H9 (cell line): ENCODE results near the gene HMGCLL1. TPM values are rescaled to one million over a fixed set of nuclear protein-coding genes. Genes with fewer than 3 reads are reported as not detected.

Experiments used
- DNase-seq: peaks from one replicate; pipeline ENCODE4 v3.0.0-alpha.2; 2017
- H2AFZ ChIP-seq: one replicate; pipeline ENCODE4 v1.6.1; 2013; ENCODE audit warnings: mild to moderate bottlenecking, low read length, control low read depth, moderate library complexity
- H2AK5ac ChIP-seq: 2 replicates; pipeline ENCODE4 v1.6.1; 2013; ENCODE audit warnings: low read length, control low read depth, mixed read lengths; ENCODE audit not compliant: insufficient read length
- H2BK120ac ChIP-seq: one replicate; pipeline ENCODE4 v1.6.1; 2013; ENCODE audit warnings: low read depth, mild to moderate bottlenecking, low read length, control low read depth, inconsistent platforms; ENCODE audit not compliant: poor library complexity, severe bottlenecking
- H2BK12ac ChIP-seq: 2 replicates; pipeline ENCODE4 v1.6.1; 2013; ENCODE audit warnings: low read length, control low read depth, mixed read lengths, low read depth; ENCODE audit not compliant: insufficient read length
- H2BK15ac ChIP-seq: 2 replicates; pipeline ENCODE4 v1.6.1; 2013; ENCODE audit warnings: low read depth, low read length, control low read depth
- H2BK20ac ChIP-seq: one replicate; pipeline ENCODE4 v1.6.1; 2013; ENCODE audit warnings: low read depth, mild to moderate bottlenecking, low read length, control low read depth, inconsistent platforms; ENCODE audit not compliant: poor library complexity, severe bottlenecking
- H2BK5ac ChIP-seq: 2 replicates; pipeline ENCODE4 v1.6.1; 2013; ENCODE audit warnings: low read length, control low read depth, mixed read lengths; ENCODE audit not compliant: insufficient read length
- H3K14ac ChIP-seq: 2 replicates; pipeline ENCODE4 v1.6.1; 2013; ENCODE audit warnings: low read length, control low read depth; ENCODE audit not compliant: insufficient read depth
- H3K18ac ChIP-seq: 2 replicates; pipeline ENCODE4 v1.6.1; 2013; ENCODE audit warnings: low read depth, mild to moderate bottlenecking, mixed read lengths, low read length, control low read depth; ENCODE audit not compliant: insufficient read length
- H3K23ac ChIP-seq: 2 replicates; pipeline ENCODE4 v1.6.1; 2013; ENCODE audit warnings: low read length, control low read depth, mixed read lengths, low read depth; ENCODE audit not compliant: insufficient read length
- H3K23me2 ChIP-seq: 2 replicates; pipeline ENCODE4 v1.6.1; 2013; ENCODE audit warnings: low read depth, mild to moderate bottlenecking, mixed read lengths, low read length, control low read depth; ENCODE audit not compliant: insufficient read length, poor library complexity, severe bottlenecking
- H3K27ac ChIP-seq: 2 replicates; pipeline ENCODE4 v1.5.1; 2013; ENCODE audit warnings: low read length, control low read depth, mixed read lengths, low read depth; ENCODE audit not compliant: insufficient read length
- H3K27me3 ChIP-seq: 2 replicates; pipeline ENCODE4 v1.6.1; 2013; ENCODE audit warnings: low read length, control low read depth, inconsistent platforms; ENCODE audit not compliant: insufficient read depth
- H3K4ac ChIP-seq: 2 replicates; pipeline ENCODE4 v1.6.1; 2013; ENCODE audit warnings: low read depth, mild to moderate bottlenecking, control low read depth, inconsistent platforms, low read length, moderate library complexity
- H3K4me1 ChIP-seq: 2 replicates; pipeline ENCODE4 v1.6.1; 2013; ENCODE audit warnings: low read length, control low read depth, inconsistent platforms; ENCODE audit not compliant: insufficient read depth
- H3K4me2 ChIP-seq: 2 replicates; pipeline ENCODE4 v1.6.1; 2013; ENCODE audit warnings: low read length, control low read depth, mixed read lengths; ENCODE audit not compliant: insufficient read length, insufficient read depth
- H3K56ac ChIP-seq: 2 replicates; pipeline ENCODE4 v1.6.1; 2013; ENCODE audit warnings: low read depth, mild to moderate bottlenecking, mixed read lengths, low read length, control low read depth; ENCODE audit not compliant: insufficient read length
- H3K79me1 ChIP-seq: 2 replicates; pipeline ENCODE4 v1.6.1; 2013; ENCODE audit warnings: low read depth, mild to moderate bottlenecking, moderate library complexity, low read length, control low read depth, inconsistent platforms; ENCODE audit not compliant: insufficient read depth, poor library complexity, severe bottlenecking
- H3K79me2 ChIP-seq: 2 replicates; pipeline ENCODE4 v1.6.1; 2013; ENCODE audit warnings: low read length, control low read depth, inconsistent platforms; ENCODE audit not compliant: insufficient read depth
- H3K9ac ChIP-seq: 2 replicates; pipeline ENCODE4 v1.6.1; 2013; ENCODE audit warnings: low read length, control low read depth, mixed read lengths; ENCODE audit not compliant: insufficient read length; ENCODE audit errors: extremely low read depth
- H3K9me3 ChIP-seq: one replicate; pipeline ENCODE4 v1.6.1; 2013; ENCODE audit warnings: low read depth, low read length, inconsistent platforms; ENCODE audit not compliant: control insufficient read depth
- H3T11ph ChIP-seq: one replicate; pipeline ENCODE4 v1.6.1; 2013; ENCODE audit warnings: mild to moderate bottlenecking, low read length, control low read depth, inconsistent platforms
- H4K20me1 ChIP-seq: one replicate; pipeline ENCODE4 v1.6.1; 2013; ENCODE audit not compliant: control insufficient read depth, insufficient read length, insufficient read depth
- H4K5ac ChIP-seq: 2 replicates; pipeline ENCODE4 v1.6.1; 2013; ENCODE audit warnings: low read depth, mild to moderate bottlenecking, mixed read lengths, low read length, control low read depth; ENCODE audit not compliant: insufficient read length
- H4K8ac ChIP-seq: replicated peaks from 2 replicates; pipeline ENCODE4 v1.6.1; 2013; ENCODE audit warnings: low read length, control low read depth, mixed read lengths, low read depth; ENCODE audit not compliant: insufficient read length
- H4K91ac ChIP-seq: 2 replicates; pipeline ENCODE4 v1.6.1; 2013; ENCODE audit warnings: low read depth, mild to moderate bottlenecking, moderate library complexity, mixed read lengths, low read length, control low read depth; ENCODE audit not compliant: insufficient read length
- H3K27ac Mint-ChIP-seq, 3 experiments: 2 replicates in 2 of 3; 3 replicates in 1 of 3; pipeline ENCODE4 v1.8.0; 2020 to 2021; ENCODE audit warnings: mixed read lengths in 3 of 3, mild to moderate bottlenecking in 1 of 3, moderate library complexity in 1 of 3
- H3K27me3 Mint-ChIP-seq: 2 replicates; pipeline ENCODE4 v1.8.0; 2021; ENCODE audit warnings: low read depth, mild to moderate bottlenecking, moderate library complexity, mixed read lengths
- H3K36me3 Mint-ChIP-seq, 3 experiments: 2 replicates in 2 of 3; 3 replicates in 1 of 3; pipeline ENCODE4 v1.8.0; 2020 to 2021; ENCODE audit warnings: low read depth in 3 of 3, mixed read lengths in 3 of 3; ENCODE audit not compliant: insufficient read depth in 1 of 3
- H3K4me1 Mint-ChIP-seq, 2 experiments: 2 replicates each; pipeline ENCODE4 v1.8.0; 2020; ENCODE audit warnings: mixed read lengths in 2 of 2
- H3K4me3 Mint-ChIP-seq, 2 experiments: 2 replicates in 1 of 2; 3 replicates in 1 of 2; pipeline ENCODE4 v1.8.0; 2020 to 2021; ENCODE audit warnings: mild to moderate bottlenecking in 2 of 2, mixed read lengths in 2 of 2, moderate library complexity in 1 of 2
- H3K9me3 Mint-ChIP-seq, 2 experiments: 2 replicates in 1 of 2; 3 replicates in 1 of 2; pipeline ENCODE4 v1.8.0; 2020; ENCODE audit warnings: mild to moderate bottlenecking in 2 of 2, mixed read lengths in 2 of 2, moderate library complexity in 1 of 2
- CTCF ChIP-seq: fragments of 200-600 bp; sonication (generic); conservative IDR thresholded peaks from 3 replicates; pipeline ENCODE4 v1.8.0; 2021; ENCODE audit warnings: antibody characterized with exemption, mild to moderate bottlenecking
- WGBS: extraction: QIAGEN DNeasy Blood & Tissue Kit; methylation state at CpG from one replicate; pipeline ENCODE4 v1.1.7; 2013; ENCODE audit warnings: missing lambda C conversion rate, low lambda C conversion rate, mixed read lengths; ENCODE audit not compliant: insufficient read length; ENCODE audit errors: extremely low coverage; 5-methylcytosine and 5-hydroxymethylcytosine counted together
- total RNA-seq: library from RNA; stranded (reverse); gene quantifications from 2 replicates; pipeline ENCODE4 v1.2.1, GENCODE V29; 2021

HMGCLL1 gene
- total RNA-seq, 1 experiment from 2014 or later, result 0.24 TPM

- H3K4me1 Mint-ChIP-seq, result peaks cover 4 to 5% of the 10 kb centered on the region in 2 experiments; a peak in 3 of 4 replicates
- H4K20me1 ChIP-seq, result no peaks in the 10 kb centered on the region
- no peak overlapping the region for H2AFZ ChIP-seq
- H3K14ac ChIP-seq, result no peak overlapping the region
- H3K9me3 Mint-ChIP-seq, result no peaks in the 10 kb centered on the region; a peak in 1 of 5 replicates
- H3K4me3 Mint-ChIP-seq, result no peak overlapping the region
- H3K4me2 ChIP-seq, result no peak overlapping the region
- no CpG with 5 or more reads among the region's 4 CpGs for WGBS
- DNase-seq, result no peak
- H3K27me3 ChIP-seq, result no peaks in the 10 kb centered on the region
- no peak overlapping the region; a peak in 1 of 7 replicates for H3K27ac Mint-ChIP-seq
- no peak overlapping the region for H2BK120ac ChIP-seq
- H3K23ac ChIP-seq, result no peak overlapping the region
- no peak for TF ChIP-seq CTCF
- no peaks in the 10 kb centered on the region for H3K79me1 ChIP-seq
- no peak overlapping the region for H4K91ac ChIP-seq
- H3K27ac ChIP-seq, result no peak overlapping the region
- no peak overlapping the region for H3K56ac ChIP-seq
- no peak overlapping the region for H3K18ac ChIP-seq
- H3K4me1 ChIP-seq, result no peaks in the 10 kb centered on the region
- no peak overlapping the region for H2BK15ac ChIP-seq
- H3K4ac ChIP-seq, result no peak overlapping the region
- no peaks in the 10 kb centered on the region for H3K27me3 Mint-ChIP-seq
- no peaks in the 10 kb centered on the region for H3K36me3 Mint-ChIP-seq
- no peaks in the 10 kb centered on the region for H3K9me3 ChIP-seq
- no peak overlapping the region for H3K9ac ChIP-seq
- no peak overlapping the region for H4K8ac ChIP-seq
- no peak overlapping the region for H2BK12ac ChIP-seq
- no peak overlapping the region for H2AK5ac ChIP-seq
- no peaks in the 10 kb centered on the region for H3K23me2 ChIP-seq
- no peak overlapping the region for H2BK20ac ChIP-seq
- no peak overlapping the region for H3T11ph ChIP-seq
- no peak overlapping the region for H4K5ac ChIP-seq
- no peaks in the 10 kb centered on the region for H3K79me2 ChIP-seq
- no peak overlapping the region for H2BK5ac ChIP-seq
Measured at GRCh38 chr6:55567558-55567957, 11.4 kb downstream of the HMGCLL1 start.
